Measurements from ENCODE around the gene HOXD13.

GRCh38 chr2:176122052-176122682, 29.6 kb downstream of the HOXD13 start:
- TF ChIP-seq TAF1 (IDR thresholded peaks at IDR 0.05; ENCODE audit: borderline replicate concordance, low read depth, low read length) (no peak), POLR2A (IDR thresholded peaks at IDR 0.05; ENCODE audit: low read depth, low read length) (no peak), POLR2AphosphoS5 (IDR thresholded peaks at IDR 0.05; ENCODE audit: low read depth, low read length) (no peak)

Data from GM12892 (cell line).